ENCODE measurements around the gene RBM33.

RBM33 gene

GRCh38 chr7:155732286-155732685 is 87.8 kb downstream of the RBM33 start:
- Histone ChIP-seq H3K4me3 (ENCODE audit: insufficient read length, low read depth) (no peak overlapping the region), H3K4me1 (ENCODE audit: insufficient read depth, insufficient read length) (no peaks in the 10 kb centered on the region), H3K36me3 (ENCODE audit: insufficient read depth, insufficient read length, low read length) (peaks cover 19% of the 10 kb centered on the region), H3K9ac (ENCODE audit: insufficient read length, low read depth) (no peak overlapping the region), H3K27me3 (ENCODE audit: insufficient read depth, insufficient read length) (no peaks in the 10 kb centered on the region), H3K9me3 (ENCODE audit: insufficient read depth, low read length) (no peaks in the 10 kb centered on the region)
- TF ChIP-seq YY1 (IDR thresholded peaks at IDR 0.05; ENCODE audit: insufficient read depth, insufficient read length) (no peak), SUZ12 (IDR thresholded peaks at IDR 0.05; ENCODE audit: extremely low read depth, insufficient read depth, insufficient read length) (no peak), ZNF274 (IDR thresholded peaks at IDR 0.05; ENCODE audit: low read depth, low read length) (no peak)
- no peak for DNase-seq (ENCODE audit: low read depth, low spot score)

GRCh38 chr7:155733582-155734444 is 89.4 kb downstream of the RBM33 start:
- DNase-seq (ENCODE audit: low read depth, low spot score) = no peak
- no peaks in the 10 kb centered on the region for H3K27me3 ChIP-seq (ENCODE audit: insufficient read depth, insufficient read length)
- peaks cover 27% of the 10 kb centered on the region for H3K36me3 ChIP-seq (ENCODE audit: insufficient read depth, insufficient read length, low read length)
- TF ChIP-seq ZNF274 (IDR thresholded peaks at IDR 0.05; ENCODE audit: low read depth, low read length) = no peak
- no peak for TF ChIP-seq YY1 (IDR thresholded peaks at IDR 0.05; ENCODE audit: insufficient read depth, insufficient read length)
- TF ChIP-seq SUZ12 (IDR thresholded peaks at IDR 0.05; ENCODE audit: extremely low read depth, insufficient read depth, insufficient read length) = no peak
- H3K4me3 ChIP-seq (ENCODE audit: insufficient read length, low read depth) = no peak overlapping the region
- H3K9ac ChIP-seq (ENCODE audit: insufficient read length, low read depth) = no peak overlapping the region
- no peaks in the 10 kb centered on the region for H3K9me3 ChIP-seq (ENCODE audit: insufficient read depth, low read length)
- H3K4me1 ChIP-seq (ENCODE audit: insufficient read depth, insufficient read length) = no peaks in the 10 kb centered on the region

GRCh38 chr7:155734445-155734809 is 90.0 kb downstream of the RBM33 start:
- H3K9ac ChIP-seq (ENCODE audit: insufficient read length, low read depth) = no peak overlapping the region
- no peak for DNase-seq (ENCODE audit: low read depth, low spot score)
- no peaks in the 10 kb centered on the region for H3K4me1 ChIP-seq (ENCODE audit: insufficient read depth, insufficient read length)
- H3K27me3 ChIP-seq (ENCODE audit: insufficient read depth, insufficient read length) = no peaks in the 10 kb centered on the region
- no peaks in the 10 kb centered on the region for H3K9me3 ChIP-seq (ENCODE audit: insufficient read depth, low read length)
- H3K4me3 ChIP-seq (ENCODE audit: insufficient read length, low read depth) = no peak overlapping the region
- TF ChIP-seq ZNF274 (IDR thresholded peaks at IDR 0.05; ENCODE audit: low read depth, low read length) (no peak), SUZ12 (IDR thresholded peaks at IDR 0.05; ENCODE audit: extremely low read depth, insufficient read depth, insufficient read length) (no peak), YY1 (IDR thresholded peaks at IDR 0.05; ENCODE audit: insufficient read depth, insufficient read length) (no peak)
- H3K36me3 ChIP-seq (ENCODE audit: insufficient read depth, insufficient read length, low read length) = peaks cover 33% of the 10 kb centered on the region

- no peak overlapping the region for H3K4me3 ChIP-seq (ENCODE audit: insufficient read length, low read depth)
These were observed 91.1 kb downstream of the RBM33 start for GRCh38 chr7:155735442-155736115.

GRCh38 chr7:155737590-155737989 is 93.1 kb downstream of the RBM33 start:
- no peak overlapping the region for H3K9ac ChIP-seq (ENCODE audit: insufficient read length, low read depth)
- DNase-seq (ENCODE audit: low read depth, low spot score) = no peak
- no peaks in the 10 kb centered on the region for H3K9me3 ChIP-seq (ENCODE audit: insufficient read depth, low read length)
- H3K4me1 ChIP-seq (ENCODE audit: insufficient read depth, insufficient read length) = no peaks in the 10 kb centered on the region
- no peaks in the 10 kb centered on the region for H3K27me3 ChIP-seq (ENCODE audit: insufficient read depth, insufficient read length)
- H3K4me3 ChIP-seq (ENCODE audit: insufficient read length, low read depth) = no peak overlapping the region
- TF ChIP-seq YY1 (IDR thresholded peaks at IDR 0.05; ENCODE audit: insufficient read depth, insufficient read length) = no peak
- H3K36me3 ChIP-seq (ENCODE audit: insufficient read depth, insufficient read length, low read length) = peaks cover 46% of the 10 kb centered on the region

More at GRCh38 chr7:155735442-155736115, 91.1 kb downstream of the RBM33 start:
- DNase-seq (ENCODE audit: low read depth, low spot score) = no peak
- Histone ChIP-seq H3K27me3 (ENCODE audit: insufficient read depth, insufficient read length) (no peaks in the 10 kb centered on the region), H3K4me1 (ENCODE audit: insufficient read depth, insufficient read length) (no peaks in the 10 kb centered on the region), H3K9ac (ENCODE audit: insufficient read length, low read depth) (no peak overlapping the region), H3K36me3 (ENCODE audit: insufficient read depth, insufficient read length, low read length) (peaks cover 36% of the 10 kb centered on the region), H3K9me3 (ENCODE audit: insufficient read depth, low read length) (no peaks in the 10 kb centered on the region)
- no peak for TF ChIP-seq SUZ12 (IDR thresholded peaks at IDR 0.05; ENCODE audit: extremely low read depth, insufficient read depth, insufficient read length)
- no peak for TF ChIP-seq ZNF274 (IDR thresholded peaks at IDR 0.05; ENCODE audit: low read depth, low read length)
- TF ChIP-seq YY1 (IDR thresholded peaks at IDR 0.05; ENCODE audit: insufficient read depth, insufficient read length) = no peak

- no peaks in the 10 kb centered on the region for H3K27me3 ChIP-seq (ENCODE audit: insufficient read depth, insufficient read length)
- no peak overlapping the region for H3K4me3 ChIP-seq (ENCODE audit: insufficient read length, low read depth)
- H3K4me1 ChIP-seq (ENCODE audit: insufficient read depth, insufficient read length) = no peaks in the 10 kb centered on the region
- DNase-seq (ENCODE audit: low read depth, low spot score) = no peak
- H3K9me3 ChIP-seq (ENCODE audit: insufficient read depth, low read length) = no peaks in the 10 kb centered on the region
- TF ChIP-seq ZNF274 (IDR thresholded peaks at IDR 0.05; ENCODE audit: low read depth, low read length) = no peak
- TF ChIP-seq YY1 (IDR thresholded peaks at IDR 0.05; ENCODE audit: insufficient read depth, insufficient read length) = no peak
- TF ChIP-seq SUZ12 (IDR thresholded peaks at IDR 0.05; ENCODE audit: extremely low read depth, insufficient read depth, insufficient read length) = no peak
- H3K36me3 ChIP-seq (ENCODE audit: insufficient read depth, insufficient read length, low read length) = peaks cover 51% of the 10 kb centered on the region
- H3K9ac ChIP-seq (ENCODE audit: insufficient read length, low read depth) = no peak overlapping the region
These were observed 93.6 kb downstream of the RBM33 start for GRCh38 chr7:155738104-155738503.

All from NT2/D1 (cell line).